ENCODE results near the gene PIGU. TPM values are rescaled to one million over a fixed set of nuclear protein-coding genes. Genes with fewer than 3 reads are reported as not detected.

PIGU gene
- total RNA-seq, 1 donor from 2014 or later, result 19.8 TPM

DNA sequence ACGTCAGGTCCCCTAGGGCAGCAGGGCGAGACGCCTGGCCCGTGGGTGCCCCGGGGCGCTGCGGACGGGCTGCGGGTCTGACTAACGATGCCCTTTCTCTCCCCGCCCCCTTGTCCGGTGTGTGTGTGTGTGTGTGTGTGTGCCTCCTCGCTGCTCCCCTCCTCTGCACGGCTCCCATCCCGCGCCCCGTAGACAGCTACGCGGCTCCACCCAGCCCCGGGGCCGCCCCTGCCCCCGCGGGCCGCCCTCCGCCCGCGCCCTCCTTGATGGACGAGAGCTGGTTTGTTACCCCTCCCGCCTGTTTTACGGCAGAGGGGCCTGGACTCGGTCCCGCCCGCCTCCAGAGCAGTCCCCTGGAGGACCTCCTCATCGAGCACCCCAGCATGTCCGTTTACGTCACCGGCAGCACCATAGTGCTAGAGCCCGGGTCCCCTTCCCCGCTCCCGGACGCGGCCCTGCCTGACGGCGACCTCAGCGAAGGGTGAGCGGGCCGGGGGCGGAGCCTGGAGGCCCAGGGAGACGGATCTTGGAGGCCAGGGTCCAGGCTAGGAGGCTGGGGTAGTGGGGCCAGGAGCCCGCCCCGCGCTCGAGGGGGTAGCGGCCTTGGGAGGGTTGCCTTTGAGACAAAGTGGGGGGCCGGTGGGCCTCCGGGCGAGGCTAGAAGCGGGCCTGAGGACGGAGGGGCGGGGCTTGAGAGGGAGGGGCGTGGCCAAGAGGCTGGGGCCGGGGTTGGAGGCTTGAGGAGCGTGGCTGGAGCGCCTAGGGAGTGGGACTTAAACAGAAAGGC lies 32.3 kb upstream of the PIGU start:
- H3K27ac Mint-ChIP-seq (ENCODE audit: unreplicated experiment), result peak overlapping the region; percentile 83
- no peaks in the 10 kb centered on the region for H3K27me3 Mint-ChIP-seq (ENCODE audit: low read depth)
- DNase-seq (ENCODE audit: low spot score), result no peak
- peak overlapping the region; percentile 82 for H3K4me3 Mint-ChIP-seq (ENCODE audit: unreplicated experiment)
- peaks cover 61% of the 10 kb centered on the region for H3K4me1 Mint-ChIP-seq (ENCODE audit: low read depth)
- TF ChIP-seq, protein P1, sequence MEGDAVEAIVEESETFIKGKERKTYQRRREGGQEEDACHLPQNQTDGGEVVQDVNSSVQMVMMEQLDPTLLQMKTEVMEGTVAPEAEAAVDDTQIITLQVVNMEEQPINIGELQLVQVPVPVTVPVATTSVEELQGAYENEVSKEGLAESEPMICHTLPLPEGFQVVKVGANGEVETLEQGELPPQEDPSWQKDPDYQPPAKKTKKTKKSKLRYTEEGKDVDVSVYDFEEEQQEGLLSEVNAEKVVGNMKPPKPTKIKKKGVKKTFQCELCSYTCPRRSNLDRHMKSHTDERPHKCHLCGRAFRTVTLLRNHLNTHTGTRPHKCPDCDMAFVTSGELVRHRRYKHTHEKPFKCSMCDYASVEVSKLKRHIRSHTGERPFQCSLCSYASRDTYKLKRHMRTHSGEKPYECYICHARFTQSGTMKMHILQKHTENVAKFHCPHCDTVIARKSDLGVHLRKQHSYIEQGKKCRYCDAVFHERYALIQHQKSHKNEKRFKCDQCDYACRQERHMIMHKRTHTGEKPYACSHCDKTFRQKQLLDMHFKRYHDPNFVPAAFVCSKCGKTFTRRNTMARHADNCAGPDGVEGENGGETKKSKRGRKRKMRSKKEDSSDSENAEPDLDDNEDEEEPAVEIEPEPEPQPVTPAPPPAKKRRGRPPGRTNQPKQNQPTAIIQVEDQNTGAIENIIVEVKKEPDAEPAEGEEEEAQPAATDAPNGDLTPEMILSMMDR (IDR thresholded peaks at IDR 0.05), result no peak
- peaks cover 9% of the 10 kb centered on the region for H3K36me3 Mint-ChIP-seq (ENCODE audit: low read depth)
- no peaks in the 10 kb centered on the region for H3K9me3 Mint-ChIP-seq (ENCODE audit: low read depth)

DNA sequence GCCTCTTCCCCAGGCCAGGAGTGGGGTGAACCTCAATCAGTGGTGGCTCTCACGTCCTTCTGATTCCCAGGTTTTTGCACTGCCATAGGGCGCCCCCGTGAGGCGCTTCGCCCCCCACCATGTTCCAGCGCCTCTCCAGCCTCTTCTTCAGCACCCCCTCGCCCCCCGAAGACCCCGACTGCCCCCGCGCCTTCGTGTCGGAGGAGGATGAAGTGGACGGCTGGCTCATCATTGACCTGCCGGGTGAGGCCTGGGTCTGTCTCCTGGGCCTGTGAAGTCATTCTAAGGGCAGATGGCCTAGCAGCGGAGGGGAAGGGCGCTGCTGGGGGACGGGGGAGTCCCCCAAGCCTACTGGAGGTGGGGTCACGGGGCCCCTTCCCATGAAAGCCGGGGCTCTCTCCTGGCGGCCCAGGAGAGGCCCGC lies 31.7 kb upstream of the PIGU start:
- H3K36me3 Mint-ChIP-seq (ENCODE audit: low read depth), result peaks cover 8% of the 10 kb centered on the region
- DNase-seq (ENCODE audit: low spot score), result no peak
- H3K4me1 Mint-ChIP-seq (ENCODE audit: low read depth), result peaks cover 55% of the 10 kb centered on the region
- peak overlapping the region; percentile 82 for H3K4me3 Mint-ChIP-seq (ENCODE audit: unreplicated experiment)
- peak overlapping the region; percentile 83 for H3K27ac Mint-ChIP-seq (ENCODE audit: unreplicated experiment)
- TF ChIP-seq, protein P1 (IDR thresholded peaks at IDR 0.05), result peak; percentile 79
- H3K9me3 Mint-ChIP-seq (ENCODE audit: low read depth), result no peaks in the 10 kb centered on the region
- H3K27me3 Mint-ChIP-seq (ENCODE audit: low read depth), result no peaks in the 10 kb centered on the region

DNA sequence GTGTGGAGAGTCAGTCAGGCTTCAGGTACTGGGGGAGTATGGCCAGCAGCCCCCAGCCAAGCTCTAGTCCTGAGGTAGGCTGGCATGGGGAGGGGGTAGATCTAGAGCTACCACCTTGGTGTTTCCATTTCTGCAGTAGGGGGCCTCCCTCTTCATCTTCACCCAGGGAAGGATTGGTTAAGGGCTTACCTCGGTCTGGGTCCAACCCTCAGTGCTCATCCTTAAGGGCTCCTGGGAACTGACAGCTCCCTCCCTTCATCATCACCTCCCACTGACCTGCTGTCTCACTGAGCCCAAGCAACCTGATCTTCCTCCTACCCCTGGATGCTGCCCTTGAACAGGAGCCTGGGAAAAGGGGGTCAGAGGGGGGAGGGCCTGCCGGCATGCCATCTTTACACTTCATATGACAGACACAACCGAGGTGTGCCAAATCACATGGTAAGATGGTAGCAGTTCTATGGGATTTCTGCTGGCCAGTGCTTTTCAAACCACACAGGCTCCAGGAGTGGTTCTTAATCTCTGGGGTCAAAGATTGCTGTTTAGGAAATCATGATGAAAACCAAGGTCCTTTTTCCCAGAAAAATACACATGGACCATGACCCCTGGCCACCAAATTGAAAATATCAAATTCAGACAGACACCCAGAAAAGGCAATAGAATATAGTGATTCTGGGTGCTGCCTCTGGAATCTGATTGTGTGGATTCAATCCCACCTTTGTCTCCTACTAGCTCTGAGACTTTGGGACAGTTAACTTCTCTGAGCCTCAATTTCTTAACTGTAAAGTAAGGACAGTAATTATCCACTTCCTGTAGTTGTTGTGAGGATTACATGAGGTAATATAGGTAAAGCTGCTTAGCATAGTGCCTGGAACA lies 30.3 kb upstream of the PIGU start:
- peaks cover 49% of the 10 kb centered on the region for H3K4me1 Mint-ChIP-seq (ENCODE audit: low read depth)
- DNase-seq (ENCODE audit: low spot score), result no peak
- no peaks in the 10 kb centered on the region for H3K9me3 Mint-ChIP-seq (ENCODE audit: low read depth)
- H3K36me3 Mint-ChIP-seq (ENCODE audit: low read depth), result peaks cover 3% of the 10 kb centered on the region
- no peaks in the 10 kb centered on the region for H3K27me3 Mint-ChIP-seq (ENCODE audit: low read depth)
- no peak overlapping the region for H3K4me3 Mint-ChIP-seq (ENCODE audit: unreplicated experiment)
- TF ChIP-seq, protein P1 (IDR thresholded peaks at IDR 0.05), result no peak
- no peak overlapping the region for H3K27ac Mint-ChIP-seq (ENCODE audit: unreplicated experiment)

DNA sequence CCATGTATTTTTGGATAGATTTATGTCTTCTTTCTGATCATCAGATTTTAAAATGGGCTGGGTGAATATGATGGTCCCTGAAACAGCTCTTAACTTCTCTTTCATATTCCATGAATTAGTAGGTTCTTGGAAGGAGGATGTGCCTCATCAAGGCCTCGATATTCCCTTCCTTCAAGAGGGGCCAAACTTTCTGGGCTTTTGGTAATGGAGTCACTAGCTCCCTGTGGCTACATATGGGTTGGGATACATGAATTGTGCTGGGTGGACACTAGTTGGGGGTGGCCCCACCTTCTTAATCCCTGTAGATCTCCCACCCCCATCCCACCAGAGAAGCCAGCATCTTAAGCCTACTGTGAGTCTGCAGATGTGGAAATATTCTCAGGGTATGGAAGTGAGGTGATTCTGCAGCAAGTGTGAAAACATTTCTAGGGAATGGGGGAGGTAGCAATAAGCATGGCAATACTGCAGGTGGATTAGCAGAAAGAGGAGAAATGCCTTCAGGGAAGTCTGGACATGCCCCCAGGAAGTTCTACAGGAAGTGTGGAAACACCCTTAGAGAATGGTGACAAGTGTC lies 29.5 kb upstream of the PIGU start:
- Mint-ChIP-seq H3K27me3 (ENCODE audit: low read depth) (no peaks in the 10 kb centered on the region), H3K9me3 (ENCODE audit: low read depth) (no peaks in the 10 kb centered on the region), H3K4me1 (ENCODE audit: low read depth) (peaks cover 49% of the 10 kb centered on the region), H3K4me3 (ENCODE audit: unreplicated experiment) (no peak overlapping the region), H3K36me3 (ENCODE audit: low read depth) (peaks cover 3% of the 10 kb centered on the region), H3K27ac (ENCODE audit: unreplicated experiment) (peak overlapping the region; percentile 99)
- DNase-seq (ENCODE audit: low spot score), result no peak
- TF ChIP-seq, protein P1 (IDR thresholded peaks at IDR 0.05), result no peak
